Measurements from ENCODE around the gene CENPP.

DNA sequence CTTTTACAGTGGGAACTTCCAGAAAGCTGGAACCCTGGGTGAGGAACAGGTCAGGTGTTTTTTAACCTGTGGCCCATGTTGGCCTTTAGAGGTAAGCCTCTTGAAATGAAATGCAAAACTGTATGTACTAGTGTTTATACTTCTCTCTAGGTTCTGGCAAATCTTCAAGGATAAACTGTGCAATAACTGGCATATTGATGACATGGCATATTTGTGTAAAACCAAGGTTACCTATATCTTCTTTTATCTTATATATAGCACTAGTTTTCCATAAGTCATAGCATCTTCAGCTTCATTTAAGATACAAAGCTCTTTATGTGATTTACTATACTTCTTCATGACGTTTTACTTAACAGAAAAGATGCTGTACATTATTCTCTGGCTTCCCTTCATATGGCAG is 24.8 kb upstream of the CENPP start:
- TF ChIP-seq, protein P1, sequence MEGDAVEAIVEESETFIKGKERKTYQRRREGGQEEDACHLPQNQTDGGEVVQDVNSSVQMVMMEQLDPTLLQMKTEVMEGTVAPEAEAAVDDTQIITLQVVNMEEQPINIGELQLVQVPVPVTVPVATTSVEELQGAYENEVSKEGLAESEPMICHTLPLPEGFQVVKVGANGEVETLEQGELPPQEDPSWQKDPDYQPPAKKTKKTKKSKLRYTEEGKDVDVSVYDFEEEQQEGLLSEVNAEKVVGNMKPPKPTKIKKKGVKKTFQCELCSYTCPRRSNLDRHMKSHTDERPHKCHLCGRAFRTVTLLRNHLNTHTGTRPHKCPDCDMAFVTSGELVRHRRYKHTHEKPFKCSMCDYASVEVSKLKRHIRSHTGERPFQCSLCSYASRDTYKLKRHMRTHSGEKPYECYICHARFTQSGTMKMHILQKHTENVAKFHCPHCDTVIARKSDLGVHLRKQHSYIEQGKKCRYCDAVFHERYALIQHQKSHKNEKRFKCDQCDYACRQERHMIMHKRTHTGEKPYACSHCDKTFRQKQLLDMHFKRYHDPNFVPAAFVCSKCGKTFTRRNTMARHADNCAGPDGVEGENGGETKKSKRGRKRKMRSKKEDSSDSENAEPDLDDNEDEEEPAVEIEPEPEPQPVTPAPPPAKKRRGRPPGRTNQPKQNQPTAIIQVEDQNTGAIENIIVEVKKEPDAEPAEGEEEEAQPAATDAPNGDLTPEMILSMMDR (IDR thresholded peaks at IDR 0.05): no peak
- no peak for TF ChIP-seq POLR2A (IDR thresholded peaks at IDR 0.05)
- no peak for TF ChIP-seq POLR2AphosphoS5 (IDR thresholded peaks at IDR 0.05)
- no peak for TF ChIP-seq EP300 (IDR thresholded peaks at IDR 0.05)

Measured in suprapubic skin (tissue), 4 donors.